NCI-H2196 (cell line): Measurements from ENCODE around the gene TRIM7.
"Not testable (repeated sequence)": the region's sequence is repeated elsewhere in the genome, so short reads cannot be mapped to it uniquely, and the experiment has no call there.

Experiments used
- DNase-seq: peaks from one replicate; lab custom pipeline; 2025; ENCODE audit not compliant: unreplicated experiment; lab: John Stamatoyannopoulos, UW

TRIM7 gene

GRCh38 chr5:181173420-181174342, 31.3 kb downstream of the TRIM7 start:
- DNase-seq = no peak

DNA sequence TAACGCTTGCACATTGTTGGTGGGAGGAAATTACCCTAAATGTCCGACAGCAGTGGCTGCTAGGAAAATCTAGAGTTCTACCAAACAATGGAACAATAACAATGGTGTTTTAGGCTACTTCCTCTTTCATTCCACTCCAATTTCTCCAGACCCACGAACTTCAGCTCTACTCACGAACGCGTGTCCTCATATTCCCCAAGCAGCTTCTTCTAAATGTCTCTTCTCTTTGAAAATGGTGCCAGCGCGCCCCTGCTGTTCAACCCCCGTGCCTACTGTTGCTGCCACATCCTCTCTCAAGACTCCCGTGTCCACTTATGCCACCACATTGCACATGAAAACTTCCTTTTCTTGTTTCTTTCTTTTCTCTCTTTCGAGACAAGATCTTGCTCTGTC, 32.0 kb downstream of the TRIM7 start:
- no peak for DNase-seq

DNA sequence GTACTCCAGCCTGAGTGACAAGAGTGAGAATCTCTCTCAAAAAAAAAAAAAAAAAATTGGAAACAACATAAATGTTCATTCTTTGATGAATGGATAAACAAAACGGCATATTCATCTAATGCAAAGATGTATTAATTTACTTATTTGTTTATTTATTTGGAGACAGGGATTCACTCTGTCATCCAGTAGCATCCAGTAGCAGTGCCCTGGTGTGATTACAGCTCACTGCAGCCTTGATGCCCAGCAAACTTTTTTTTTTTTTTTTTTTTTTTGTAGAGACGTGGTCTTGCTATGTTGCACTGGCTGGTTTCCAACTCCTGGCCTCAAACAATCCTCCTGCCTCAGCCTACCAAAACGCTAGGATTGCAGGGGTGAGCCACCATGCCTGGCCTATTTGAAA, 33.2 kb downstream of the TRIM7 start:
- no peak for DNase-seq

GRCh38 chr5:181170996-181171395, 34.0 kb downstream of the TRIM7 start:
- DNase-seq = no peak

GRCh38 chr5:181170237-181170825, 34.7 kb downstream of the TRIM7 start:
- DNase-seq = no peak

DNA sequence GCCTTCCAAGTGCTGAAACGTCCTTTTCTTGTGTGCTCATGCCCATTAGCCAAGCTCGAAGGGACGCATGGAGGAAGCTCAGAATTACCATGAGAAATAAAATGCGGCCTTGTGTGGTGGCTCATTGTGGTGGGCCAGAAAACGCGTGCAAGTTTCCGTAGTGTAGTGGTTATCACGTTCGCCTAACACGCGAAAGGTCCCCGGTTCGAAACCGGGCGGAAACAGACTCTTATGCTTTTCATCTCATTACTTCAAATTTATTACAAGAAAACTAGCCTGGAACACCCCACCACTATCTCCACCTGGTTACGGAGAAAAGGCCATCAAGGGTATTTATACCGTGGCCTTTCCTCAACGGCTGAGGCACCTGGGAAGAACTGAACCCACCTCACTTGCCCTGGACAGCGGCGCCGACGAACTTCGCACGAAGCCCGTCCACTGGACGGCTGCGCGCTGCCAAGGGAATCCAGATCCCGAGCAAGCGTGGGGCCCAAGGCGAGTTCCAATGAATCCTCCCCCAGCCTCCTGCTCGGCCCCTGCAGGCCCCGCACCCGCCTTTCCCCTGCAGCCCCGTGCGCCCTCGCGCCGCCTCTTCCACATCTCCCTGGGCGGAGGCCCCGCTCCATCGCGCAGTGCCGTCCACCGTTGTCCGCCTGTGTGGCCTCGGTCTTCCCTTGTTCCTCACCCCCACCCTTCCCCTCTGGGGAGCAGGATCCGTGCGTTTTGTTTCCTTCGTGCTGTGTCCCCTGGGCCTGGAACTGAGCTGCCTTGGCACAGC, 35.3 kb downstream of the TRIM7 start:
- not testable (repeated sequence) for DNase-seq

DNA sequence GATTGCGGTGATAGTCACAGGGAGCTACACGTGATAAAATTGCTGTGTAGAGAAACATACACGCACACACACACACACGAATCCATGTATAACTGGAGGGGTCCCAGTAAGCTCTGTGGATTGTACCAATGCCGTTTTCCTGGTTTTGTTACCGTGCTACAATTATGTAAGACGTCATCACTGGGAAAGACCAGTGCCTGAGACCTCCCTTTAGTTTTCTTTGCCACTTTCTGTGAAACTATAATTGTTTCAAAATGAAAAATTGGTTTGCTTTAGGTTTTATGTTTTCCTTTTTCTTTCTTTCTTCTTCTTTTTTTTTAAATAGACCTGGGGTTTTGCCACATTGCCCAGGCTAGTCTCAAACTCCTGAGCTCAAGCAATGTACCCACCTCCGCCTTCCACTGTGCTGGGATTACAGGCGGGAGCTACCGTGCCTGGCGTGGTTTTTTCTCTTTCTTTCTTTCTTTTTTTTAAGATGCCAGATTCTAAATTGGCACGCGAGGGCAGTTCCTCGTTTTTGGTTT, 36.3 kb downstream of the TRIM7 start:
- DNase-seq = no peak

GRCh38 chr5:181167814-181168488, 37.0 kb downstream of the TRIM7 start:
- DNase-seq = no peak

DNA sequence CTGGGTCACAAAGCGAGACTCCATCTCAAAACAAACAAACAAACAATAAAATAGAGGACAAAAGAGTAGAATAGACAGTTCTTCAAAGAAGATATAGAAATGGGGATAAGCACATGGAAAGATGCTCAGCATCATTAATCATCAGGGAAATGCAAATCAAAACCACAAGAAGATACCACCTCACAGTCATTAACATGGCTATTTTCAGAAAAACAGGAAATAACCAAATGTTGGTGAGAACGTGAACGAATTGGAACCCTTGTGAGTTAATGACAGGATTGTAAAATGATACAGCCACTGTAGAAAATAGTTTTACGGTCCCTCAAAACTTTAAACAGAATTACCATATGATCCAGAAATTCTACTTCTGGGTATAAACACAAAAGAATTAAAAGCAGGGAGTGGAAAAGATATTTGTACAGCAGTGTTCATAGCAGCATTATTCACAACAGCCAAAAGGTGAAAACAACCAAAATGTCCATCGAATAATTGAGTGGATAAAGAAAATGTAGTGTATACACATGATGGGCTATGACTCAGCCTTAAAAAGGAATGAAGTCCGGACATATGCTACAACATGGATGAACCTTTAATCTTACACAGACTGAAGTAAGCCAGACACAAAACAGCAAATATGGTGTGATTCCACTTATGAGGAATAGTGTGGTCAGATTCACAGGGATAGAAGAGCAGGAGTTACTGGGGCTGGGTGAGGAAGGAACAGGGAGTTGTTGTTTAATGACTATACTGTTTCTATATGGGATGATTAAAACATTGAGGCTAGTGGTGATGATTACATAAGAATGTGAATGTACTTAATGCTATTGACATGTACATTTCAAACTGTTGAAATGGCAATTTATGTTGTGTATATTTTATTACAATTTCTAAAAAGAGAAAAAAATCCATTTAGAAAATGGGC, 37.9 kb downstream of the TRIM7 start:
- no peak for DNase-seq

DNA sequence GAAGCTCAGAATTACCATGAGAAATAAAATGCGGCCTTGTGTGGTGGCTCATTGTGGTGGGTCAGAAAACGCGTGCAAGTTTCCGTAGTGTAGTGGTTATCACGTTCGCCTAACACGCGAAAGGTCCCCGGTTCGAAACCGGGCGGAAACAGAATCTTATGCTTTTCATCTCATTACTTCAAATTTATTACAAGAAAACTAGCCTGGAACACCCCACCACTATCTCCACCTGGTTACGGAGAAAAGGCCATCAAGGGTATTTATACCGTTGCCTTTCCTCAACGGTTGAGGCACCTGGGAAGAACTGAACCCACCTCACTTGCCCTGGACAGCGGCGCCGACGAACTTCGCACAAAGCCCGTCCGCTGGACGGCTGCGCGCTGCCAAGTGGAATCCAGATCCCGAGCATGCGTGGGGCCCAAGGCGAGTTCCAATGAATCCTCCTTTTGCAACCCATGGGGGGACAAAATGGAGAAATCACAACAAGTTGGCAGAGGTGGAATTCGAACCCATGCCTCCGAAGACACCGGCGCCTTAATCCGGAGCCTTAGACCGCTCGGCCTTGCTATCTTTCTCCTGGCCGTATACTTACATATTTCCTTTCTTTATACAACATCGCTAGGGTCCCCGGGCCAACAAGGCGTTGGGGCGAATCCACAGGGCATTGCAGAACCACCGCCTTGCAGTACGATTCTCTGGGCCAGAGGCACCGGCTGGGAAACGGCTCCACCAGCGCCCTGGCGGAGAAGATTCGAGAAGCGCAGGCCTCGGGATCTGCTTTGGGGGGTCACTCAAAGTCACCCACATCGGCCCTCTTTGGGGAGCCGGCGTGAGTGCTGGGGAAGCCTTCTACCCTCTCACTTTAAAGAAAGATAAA, 40.7 kb downstream of the TRIM7 start:
- no peak for DNase-seq

DNA sequence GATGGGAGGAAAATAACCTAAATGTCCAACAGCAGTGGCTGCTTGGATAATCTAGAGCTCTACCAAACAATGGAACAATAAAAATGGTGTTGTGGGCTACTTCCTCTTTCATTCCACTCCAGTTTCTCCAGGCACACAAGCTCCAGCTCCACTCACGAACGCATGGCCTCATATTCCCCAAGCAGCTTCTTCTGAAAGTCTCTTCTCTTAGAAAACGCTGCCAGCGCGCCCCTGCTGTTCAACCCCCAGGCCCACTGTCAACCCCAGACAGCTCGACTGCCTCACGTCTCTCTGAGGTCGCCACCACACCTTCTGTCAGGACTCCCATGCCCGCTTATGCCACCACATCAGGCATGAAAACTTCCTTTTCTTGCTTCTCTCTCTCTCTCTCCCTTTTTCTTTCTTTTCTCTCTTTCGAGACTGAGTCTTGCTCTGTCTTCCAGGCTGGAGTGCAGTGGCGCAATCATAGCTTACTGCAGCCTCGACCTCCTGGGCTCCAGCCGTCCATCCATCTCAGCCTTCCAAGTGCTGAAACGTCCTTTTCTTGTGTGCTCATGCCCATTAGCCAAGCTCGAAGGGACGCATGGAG, 41.4 kb downstream of the TRIM7 start:
- no peak for DNase-seq

- DNase-seq = no peak
These were observed 43.3 kb downstream of the TRIM7 start for GRCh38 chr5:181161534-181162175.

DNA sequence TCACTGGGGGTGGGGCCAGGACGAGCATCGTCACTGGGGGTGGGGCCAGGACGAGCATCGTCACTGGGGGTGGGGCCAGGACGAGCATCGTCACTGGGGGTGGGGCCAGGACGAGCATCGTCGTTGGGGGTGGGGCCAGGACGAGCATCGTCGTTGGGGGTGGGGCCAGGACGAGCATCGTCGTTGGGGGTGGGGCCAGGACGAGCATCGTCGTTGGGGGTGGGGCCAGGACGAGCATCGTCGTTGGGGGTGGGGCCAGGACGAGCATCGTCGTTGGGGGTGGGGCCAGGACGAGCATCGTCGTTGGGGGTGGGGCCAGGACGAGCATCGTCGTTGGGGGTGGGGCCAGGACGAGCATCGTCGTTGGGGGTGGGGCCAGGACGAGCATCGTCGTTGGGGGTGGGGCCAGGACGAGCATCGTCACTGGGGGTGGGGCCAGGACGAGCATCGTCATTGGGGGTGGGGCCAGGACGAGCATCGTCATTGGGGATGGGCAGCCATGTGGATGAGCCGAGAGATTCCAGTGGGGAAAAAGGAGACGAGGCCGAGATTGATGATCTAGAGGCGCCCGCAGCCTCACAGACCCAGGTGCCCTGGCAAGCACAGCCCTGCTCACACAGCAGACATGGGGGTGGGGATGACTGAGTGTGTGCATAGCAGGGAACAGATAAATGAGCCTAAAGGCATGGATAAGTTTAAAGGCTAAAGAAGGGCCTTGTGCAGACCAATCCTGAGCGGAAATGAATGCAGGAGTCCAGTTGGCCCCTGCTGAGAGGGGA, 44.1 kb downstream of the TRIM7 start:
- DNase-seq = peak; percentile 26

GRCh38 chr5:181160152-181160754, 44.7 kb downstream of the TRIM7 start:
- DNase-seq = peak; percentile 9

DNA sequence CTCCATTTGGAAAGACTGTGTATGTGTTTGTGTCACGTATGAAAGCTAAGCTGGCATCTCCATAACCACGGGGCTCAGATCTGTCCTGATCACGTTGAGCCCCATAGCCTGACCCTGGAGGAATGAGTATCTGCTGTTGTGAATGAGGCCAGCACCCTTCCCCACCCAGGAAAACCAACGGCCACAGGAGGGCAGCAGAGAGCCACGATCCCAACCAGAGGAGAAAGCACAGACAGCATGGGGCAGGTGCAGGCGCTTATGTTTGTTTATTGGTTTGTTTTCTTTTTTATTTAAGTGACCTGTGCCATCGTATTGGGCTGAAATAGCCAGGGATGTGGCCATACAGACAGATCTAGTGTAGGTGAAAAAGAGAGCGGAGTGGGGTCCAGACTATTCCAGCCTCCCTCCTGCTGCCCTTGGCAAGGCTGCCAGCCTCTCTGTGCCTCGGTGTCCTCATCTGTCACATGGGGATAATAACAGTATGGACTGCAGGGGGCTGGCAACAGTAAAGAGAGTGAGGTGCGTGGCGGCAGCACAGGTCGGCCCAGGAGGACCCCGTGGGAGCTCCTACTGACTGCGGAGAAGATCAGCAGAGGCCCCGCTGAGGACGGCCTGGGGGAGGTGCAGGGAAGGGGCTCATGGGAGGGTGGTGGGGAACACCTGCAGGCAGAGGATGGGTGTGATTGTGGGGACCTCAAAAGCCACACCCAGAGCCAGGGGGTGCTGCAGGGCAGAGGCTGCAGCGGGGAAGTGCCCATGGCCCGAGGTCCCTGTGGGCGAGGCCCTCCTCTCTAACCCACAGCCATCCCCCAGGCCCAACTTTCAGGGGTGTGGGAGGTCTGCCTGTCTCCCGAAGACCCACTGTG, 45.5 kb downstream of the TRIM7 start:
- peak; percentile 89 for DNase-seq

- no peak for DNase-seq
These were observed 46.1 kb downstream of the TRIM7 start for GRCh38 chr5:181158869-181159268.
